Liver (tissue), 9 donors: Measurements from ENCODE around the gene SLC7A5. TPM values are rescaled to one million over a fixed set of nuclear protein-coding genes. Genes with fewer than 3 reads are reported as not detected.

Experiments
- DNase-seq: peaks from one replicate; pipeline ENCODE4 v3.0.0-alpha.2; 2017; ENCODE audit warnings: low spot score
- H3K27ac ChIP-seq, 2 donors: one replicate each; pipeline ENCODE4 v1.7.0; 2013; ENCODE audit warnings: inconsistent platforms in 2 of 2, low read length in 2 of 2, control low read depth in 1 of 2, low read depth in 1 of 2, mild to moderate bottlenecking in 1 of 2
- H3K27me3 ChIP-seq, 4 donors: one replicate each; pipeline versions ENCODE4 v1.6.1 to v1.7.0; 2013; ENCODE audit warnings: low read length in 3 of 4, inconsistent platforms in 1 of 4, mild to moderate bottlenecking in 1 of 4, moderate library complexity in 1 of 4; ENCODE audit not compliant: control insufficient read depth in 4 of 4, insufficient read depth in 4 of 4
- H3K36me3 ChIP-seq, 4 donors: one replicate each; pipeline versions ENCODE4 v1.6.1 to v1.7.0; 2013; ENCODE audit warnings: low read length in 3 of 4, mild to moderate bottlenecking in 3 of 4, low read depth in 1 of 4, moderate library complexity in 1 of 4; ENCODE audit not compliant: control insufficient read depth in 4 of 4, insufficient read depth in 3 of 4
- H3K4me1 ChIP-seq, 4 donors: one replicate each; pipeline versions ENCODE4 v1.6.1 to v1.7.0; 2013; ENCODE audit warnings: low read length in 3 of 4, mild to moderate bottlenecking in 3 of 4, moderate library complexity in 1 of 4; ENCODE audit not compliant: control insufficient read depth in 4 of 4, insufficient read depth in 4 of 4
- H3K4me3 ChIP-seq, 3 donors: one replicate each; pipeline versions ENCODE4 v1.6.1 to v1.7.0; 2013; ENCODE audit warnings: low read length in 3 of 3, control low read depth in 1 of 3, low read depth in 1 of 3, mild to moderate bottlenecking in 1 of 3
- H3K9ac ChIP-seq, 2 donors: one replicate each; pipeline ENCODE4 v1.7.0; 2013; ENCODE audit warnings: low read length in 2 of 2, mild to moderate bottlenecking in 2 of 2, moderate library complexity in 2 of 2, control low read depth in 1 of 2, low read depth in 1 of 2
- H3K9me3 ChIP-seq, 4 donors: one replicate each; pipeline versions ENCODE4 v1.6.1 to v1.7.0; 2013; ENCODE audit warnings: low read length in 3 of 4; ENCODE audit not compliant: control insufficient read depth in 4 of 4
- ATF3 ChIP-seq: IDR thresholded peaks from 2 replicates; pipeline ENCODE4 v1.6.1; 2016; ENCODE audit warnings: antibody characterized with exemption
- CTCF ChIP-seq: fragments of 150-350 bp; IDR thresholded peaks from 2 replicates; pipeline ENCODE4 v1.5.1; 2017; ENCODE audit warnings: improper control_type of control experiment, low read depth, low read length; ENCODE audit not compliant: missing input control
- EGR1 ChIP-seq, 2 donors: IDR thresholded peaks; 2 replicates each; pipeline ENCODE4 v1.6.1; 2016 to 2018; ENCODE audit warnings: antibody characterized with exemption in 2 of 2, low read depth in 2 of 2
- FOXA1 ChIP-seq: IDR thresholded peaks from 2 replicates; pipeline ENCODE4 v1.6.1; 2016; ENCODE audit warnings: antibody characterized with exemption
- FOXA2 ChIP-seq: IDR thresholded peaks from 2 replicates; pipeline ENCODE4 v1.6.1; 2016; ENCODE audit warnings: antibody characterized with exemption
- GABPA ChIP-seq, 2 donors: IDR thresholded peaks in 1 of 2; conservative IDR thresholded peaks in 1 of 2; 2 replicates each; pipeline ENCODE4 v1.6.1; 2016; ENCODE audit warnings: antibody characterized with exemption in 2 of 2, mild to moderate bottlenecking in 1 of 2, moderate library complexity in 1 of 2
- HNF4A ChIP-seq, 2 donors: conservative IDR thresholded peaks; 2 replicates each; pipeline ENCODE4 v1.6.1; 2016; ENCODE audit warnings: antibody characterized with exemption in 2 of 2, mild to moderate bottlenecking in 2 of 2
- HNF4G ChIP-seq: IDR thresholded peaks from 2 replicates; pipeline ENCODE4 v1.6.1; 2016; ENCODE audit warnings: antibody characterized with exemption
- JUND ChIP-seq, 2 donors: IDR thresholded peaks; 2 replicates each; pipeline ENCODE4 v1.6.1; 2016; ENCODE audit warnings: antibody characterized with exemption in 2 of 2
- MAX ChIP-seq: IDR thresholded peaks from 2 replicates; pipeline ENCODE4 v1.6.1; 2016; ENCODE audit warnings: antibody characterized with exemption
- NR2F2 ChIP-seq: IDR thresholded peaks from 2 replicates; pipeline ENCODE4 v1.6.1; 2016; ENCODE audit warnings: antibody characterized with exemption
- RAD21 ChIP-seq, 2 donors: IDR thresholded peaks; 2 replicates each; pipeline ENCODE4 v1.6.1; 2016; ENCODE audit warnings: antibody characterized with exemption in 2 of 2, mild to moderate bottlenecking in 2 of 2
- REST ChIP-seq: IDR thresholded peaks from 2 replicates; pipeline ENCODE4 v1.6.1; 2016; ENCODE audit warnings: antibody characterized with exemption, mild to moderate bottlenecking
- RXRA ChIP-seq, 2 donors: IDR thresholded peaks; 2 replicates each; pipeline ENCODE4 v1.6.1; 2017 to 2018; ENCODE audit warnings: antibody characterized with exemption in 2 of 2, mild to moderate bottlenecking in 1 of 2
- SP1 ChIP-seq: IDR thresholded peaks from 2 replicates; pipeline ENCODE4 v1.6.1; 2018; ENCODE audit warnings: antibody characterized with exemption, mild to moderate bottlenecking
- TAF1 ChIP-seq: conservative IDR thresholded peaks from 2 replicates; pipeline ENCODE4 v1.6.1; 2016; ENCODE audit warnings: antibody characterized with exemption, mild to moderate bottlenecking
- YY1 ChIP-seq: IDR thresholded peaks from 2 replicates; pipeline ENCODE4 v1.6.1; 2016; ENCODE audit warnings: antibody characterized with exemption, mild to moderate bottlenecking
- ZBTB33 ChIP-seq: IDR thresholded peaks from 2 replicates; pipeline ENCODE4 v1.6.1; 2016; ENCODE audit warnings: antibody characterized with exemption
- WGBS: extraction: QIAGEN DNeasy Blood & Tissue Kit; methylation state at CpG from one replicate; pipeline ENCODE4 v1.1.7; 2013; 5-methylcytosine and 5-hydroxymethylcytosine counted together
- polyA plus RNA-seq, 2 donors: library from polyadenylated mRNA; stranded (reverse) in 1 of 2; unstranded in 1 of 2; fragments of 200-250 nt in 1 of 2; fragments of >200 nt in 1 of 2; fragmentation: Nextera tagmentation in 1 of 2; extraction: Ambion mirVana in 1 of 2; gene quantifications; one replicate each; pipeline versions ENCODE4 v1.2.1 to v1.2.3, GENCODE V29; 2013 to 2015
- total RNA-seq, 2 donors: library from RNA; depleted of rRNA; stranded (reverse); fragments of >200 nt; gene quantifications; one replicate each; pipeline ENCODE4 v1.2.3, GENCODE V29; 2014
- donor health status: healthy.
- donor health status: healthy.
- donor health status: healthy.
- donor health status: healthy.
- donor health status: healthy.

The SLC7A5 gene
- total and polyA plus RNA-seq, 4 donors = 4.5 to 66.0 (median 10.6) TPM

GRCh38 chr16:87794485-87795078, 74.7 kb downstream of the SLC7A5 start:
- no peaks in the 10 kb centered on the region for H3K36me3 ChIP-seq
- no peak overlapping the region for H3K4me3 ChIP-seq
- DNase-seq = no peak
- H3K9me3 ChIP-seq = no peaks in the 10 kb centered on the region
- WGBS = 52% methylated on average over 14 of the region's 14 CpGs
- H3K27me3 ChIP-seq = no peaks in the 10 kb centered on the region
- H3K4me1 ChIP-seq = peaks cover 12 to 33% (median 25%) of the 10 kb centered on the region in 4 donors
- no peak for TF ChIP-seq EGR1 (IDR thresholded peaks at IDR 0.05; ENCODE audit: low read depth in 2 of 2)
- TF ChIP-seq MAX = no peak
- peak; percentile 79 to 84 for TF ChIP-seq RXRA (IDR thresholded peaks at IDR 0.05)
- TF ChIP-seq REST = no peak
- TF ChIP-seq GABPA (IDR thresholded peaks at IDR 0.05 in 1 of 2, conservative IDR thresholded peaks at IDR 0.05 in 1 of 2) = no peak
- TF ChIP-seq HNF4A (conservative IDR thresholded peaks at IDR 0.05) = peak; percentile 77 to 85
- TF ChIP-seq NR2F2 = no peak
- TF ChIP-seq RAD21 (IDR thresholded peaks at IDR 0.05) = no peak
- TF ChIP-seq FOXA1 = no peak
- TF ChIP-seq YY1 = no peak
- TF ChIP-seq TAF1 = no peak
- no peak for TF ChIP-seq ZBTB33
- TF ChIP-seq ATF3 = no peak
- peak; percentile 48 for TF ChIP-seq SP1
- TF ChIP-seq JUND (IDR thresholded peaks at IDR 0.05) = no peak
- no peak for TF ChIP-seq CTCF
- peak; percentile 40 for TF ChIP-seq HNF4G
- no peak for TF ChIP-seq FOXA2
- H3K9ac ChIP-seq = no peak overlapping the region
- H3K27ac ChIP-seq = no peak overlapping the region
